Measurements from ENCODE around the gene RBBP4.
"Not testable (repeated sequence)": the region's sequence is repeated elsewhere in the genome, so short reads cannot be mapped to it uniquely, and the experiment has no call there.

The RBBP4 gene

GRCh38 chr1:32665915-32666314 is 14.9 kb downstream of the RBBP4 start:
- H3K4me3 ChIP-seq (ENCODE audit: low read depth, low read length) = no peak overlapping the region
- no peak for DNase-seq (ENCODE audit: low read depth)
- no peak for TF ChIP-seq CTCF (conservative IDR thresholded peaks at IDR 0.05; ENCODE audit: low read depth, low read length)

- no peak overlapping the region for H3K4me3 ChIP-seq (ENCODE audit: low read depth, low read length)
- no peak for TF ChIP-seq CTCF (conservative IDR thresholded peaks at IDR 0.05; ENCODE audit: low read depth, low read length)
- no peak for DNase-seq (ENCODE audit: low read depth)
These were observed 16.0 kb downstream of the RBBP4 start for GRCh38 chr1:32666901-32667566.

GRCh38 chr1:32668716-32669115 is 17.7 kb downstream of the RBBP4 start:
- not testable (repeated sequence) for DNase-seq (ENCODE audit: low read depth); H3K4me3 ChIP-seq (ENCODE audit: low read depth, low read length)

GRCh38 chr1:32676945-32677344 is 25.9 kb downstream of the RBBP4 start:
- H3K4me3 ChIP-seq (ENCODE audit: low read depth, low read length) = no peak overlapping the region
- TF ChIP-seq CTCF (conservative IDR thresholded peaks at IDR 0.05; ENCODE audit: low read depth, low read length) = no peak
- no peak for DNase-seq (ENCODE audit: low read depth)

- H3K4me3 ChIP-seq (ENCODE audit: low read depth, low read length); DNase-seq (ENCODE audit: low read depth): not testable (repeated sequence)
These were observed 29.0 kb downstream of the RBBP4 start for GRCh38 chr1:32679993-32680392.

GRCh38 chr1:32680642-32681041 is 29.6 kb downstream of the RBBP4 start:
- no peak for DNase-seq (ENCODE audit: low read depth)
- TF ChIP-seq CTCF (conservative IDR thresholded peaks at IDR 0.05; ENCODE audit: low read depth, low read length) = no peak
- no peak overlapping the region for H3K4me3 ChIP-seq (ENCODE audit: low read depth, low read length)

GRCh38 chr1:32681509-32681908 is 30.5 kb downstream of the RBBP4 start:
- TF ChIP-seq CTCF (conservative IDR thresholded peaks at IDR 0.05; ENCODE audit: low read depth, low read length) = no peak
- DNase-seq (ENCODE audit: low read depth) = peak; percentile 31

GRCh38 chr1:32681999-32682398 is 31.0 kb downstream of the RBBP4 start:
- no peak for DNase-seq (ENCODE audit: low read depth)
- no peak overlapping the region for H3K4me3 ChIP-seq (ENCODE audit: low read depth, low read length)
- TF ChIP-seq CTCF (conservative IDR thresholded peaks at IDR 0.05; ENCODE audit: low read depth, low read length) = no peak

More at GRCh38 chr1:32681509-32681908, 30.5 kb downstream of the RBBP4 start:
- H3K4me3 ChIP-seq (ENCODE audit: low read depth, low read length) = no peak overlapping the region
